HG03066 (cell line): ENCODE results near the gene PRTN3.
"Not testable (repeated sequence)": the region's sequence is repeated elsewhere in the genome, so short reads cannot be mapped to it uniquely, and the experiment has no call there.

Experiments
- ATAC-seq: cut with Tn5 transposase; IDR thresholded peaks from one replicate; pipeline ENCODE4 v1.9.1; 2021; ENCODE audit warnings: low read depth; ENCODE audit not compliant: unreplicated experiment

The PRTN3 gene

DNA sequence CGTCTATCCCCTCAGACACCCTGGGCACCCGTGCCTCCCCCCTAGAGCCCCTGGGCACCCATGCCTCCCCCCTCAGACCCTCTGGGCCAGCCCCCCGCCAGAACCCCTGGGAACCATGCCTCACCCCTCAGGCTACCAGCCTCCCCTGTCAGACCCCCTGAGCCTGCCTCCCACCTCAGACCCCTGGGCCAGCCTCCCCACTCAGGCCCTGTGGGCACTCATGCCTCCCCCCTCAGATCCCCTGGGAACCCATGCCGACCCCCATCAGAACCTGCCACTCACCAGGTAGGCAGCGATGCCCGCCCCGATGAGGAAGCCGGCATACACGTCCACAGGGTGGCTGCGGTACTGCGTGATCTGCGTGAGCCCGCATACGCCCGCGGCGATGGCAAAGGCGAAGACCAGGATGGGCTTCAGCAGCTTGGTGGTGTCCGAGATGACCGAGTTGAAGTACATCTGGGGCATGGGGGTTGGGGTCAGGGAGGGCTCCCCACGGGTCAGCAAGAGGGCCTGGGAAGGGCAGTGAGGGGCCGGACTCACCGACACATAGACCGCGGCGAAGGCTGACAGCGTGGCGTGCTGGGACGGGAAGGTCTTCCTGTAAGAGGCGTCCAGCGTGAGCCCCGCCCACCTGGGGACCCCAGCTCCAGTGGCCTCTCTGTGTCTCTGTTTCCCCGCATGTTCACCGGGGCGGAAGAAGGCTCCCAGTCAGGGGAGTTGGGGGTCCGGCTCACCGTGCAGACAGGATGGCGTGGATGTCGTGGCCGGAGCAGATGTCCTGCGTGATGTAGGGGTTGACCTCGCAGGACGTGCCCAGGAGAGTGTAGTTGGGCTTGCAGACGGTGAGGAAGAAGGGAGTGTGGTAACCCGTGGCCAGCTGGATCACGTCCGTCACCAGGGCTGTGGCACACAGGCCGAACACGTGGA is 26.4 kb upstream of the PRTN3 start:
- no peak for ATAC-seq

DNA sequence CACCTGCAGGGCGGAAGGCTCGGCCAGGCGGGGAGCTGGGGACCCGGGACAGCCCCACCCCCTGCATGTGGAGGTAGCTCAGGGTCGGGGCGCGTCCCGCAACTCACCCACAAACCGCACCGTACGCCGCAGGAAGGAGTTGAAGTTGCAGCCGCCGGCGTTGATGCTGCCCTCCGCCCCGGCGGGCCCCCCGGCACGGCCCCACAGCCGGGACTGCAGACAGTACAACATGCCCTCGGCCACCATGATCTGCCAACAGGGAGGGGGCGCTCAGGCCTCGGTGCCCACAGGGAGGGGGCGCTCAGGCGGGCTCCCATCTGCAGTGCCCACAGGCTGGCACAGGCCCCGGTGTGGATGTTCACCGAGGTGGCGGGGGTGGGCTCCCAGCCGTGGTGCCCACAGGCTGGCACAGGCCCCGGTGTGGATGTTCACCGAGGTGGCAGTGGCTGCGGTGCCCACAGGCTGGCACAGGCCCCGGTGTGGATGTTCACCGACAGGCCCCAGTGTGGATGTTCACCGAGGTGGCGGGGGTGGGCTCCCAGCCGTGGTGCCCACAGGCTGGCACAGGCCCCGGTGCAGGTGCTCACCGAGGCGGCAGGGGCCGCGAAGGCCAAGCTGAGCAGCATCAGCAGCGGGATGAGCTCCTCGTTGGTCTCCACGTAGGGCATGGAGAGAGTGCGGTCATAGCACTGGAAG is 25.6 kb upstream of the PRTN3 start:
- no peak for ATAC-seq

- no peak for ATAC-seq
These were observed 24.9 kb upstream of the PRTN3 start for GRCh38 chr19:815775-816499.

DNA sequence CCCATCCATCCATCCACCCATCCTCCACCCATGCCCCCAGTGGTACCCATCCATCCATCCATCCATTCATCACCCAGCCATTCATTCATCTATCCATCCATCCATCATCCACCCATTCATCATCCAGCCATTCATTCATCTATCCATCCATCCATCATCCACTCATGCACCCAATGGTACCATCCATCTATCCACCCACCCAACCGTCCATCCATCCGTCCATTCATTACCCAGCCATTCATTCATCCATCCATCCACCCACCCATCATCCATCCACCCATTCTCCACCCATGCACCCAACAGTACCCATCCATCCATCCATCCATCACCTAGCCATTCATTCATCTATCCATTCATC is 24.3 kb upstream of the PRTN3 start:
- ATAC-seq, result no peak

DNA sequence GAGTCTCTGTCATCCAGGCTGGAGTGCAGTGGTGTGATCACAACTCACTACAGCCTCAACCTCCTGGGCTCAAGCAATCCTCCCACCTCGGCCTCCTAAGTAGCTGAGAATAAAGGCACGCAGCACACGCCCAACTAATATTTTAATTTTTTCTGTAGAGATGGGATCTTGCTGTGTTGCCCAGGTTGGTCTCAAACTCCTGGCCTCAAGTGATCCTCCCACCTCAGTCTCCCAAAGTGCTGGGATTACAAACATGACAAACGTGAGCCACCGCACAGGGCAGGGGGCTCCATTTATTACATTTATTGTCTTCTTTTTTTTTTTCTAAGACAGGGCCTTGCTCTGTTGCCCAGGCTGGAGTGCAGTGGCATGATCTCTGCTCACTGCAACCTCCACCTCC is 20.6 kb upstream of the PRTN3 start:
- ATAC-seq, result not testable (repeated sequence)

DNA sequence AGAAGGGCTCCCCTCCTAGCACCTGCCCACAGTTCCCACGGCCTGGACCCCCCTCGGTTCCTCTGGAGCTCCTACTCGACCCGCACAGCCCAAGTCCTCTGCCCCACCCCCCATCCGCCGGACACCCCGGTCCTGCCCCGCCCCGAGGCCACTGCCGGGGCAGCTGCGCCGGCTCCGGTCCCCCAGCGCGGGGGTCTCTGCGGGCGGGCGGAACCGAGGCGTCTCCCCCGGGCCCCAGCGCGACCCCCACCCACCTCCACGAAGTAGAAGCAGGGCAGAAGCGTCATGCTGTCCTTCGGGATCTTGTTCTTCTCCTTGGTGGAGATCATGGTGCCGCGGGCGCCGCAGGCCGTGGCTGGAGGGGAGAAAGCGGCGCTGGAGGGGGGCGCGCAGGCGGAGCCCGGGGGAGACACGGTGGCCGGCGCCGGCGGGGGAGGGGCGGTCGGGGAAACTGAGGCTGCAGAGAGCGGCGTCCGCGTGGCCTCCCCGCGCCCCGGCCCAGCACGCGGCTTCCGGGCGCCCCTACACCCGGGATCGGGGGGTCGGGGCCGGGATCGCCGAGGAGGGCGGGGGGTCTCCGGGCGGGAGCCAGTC is 19.5 kb upstream of the PRTN3 start:
- ATAC-seq, result no peak

- ATAC-seq, result no peak
These were observed 18.8 kb upstream of the PRTN3 start, which contains the start of gene PLPPR3 for GRCh38 chr19:821825-822503. Gene PLPPR3, minus strand, starts transcription at chr19:821955. Its CDS starts 396 bp downstream, at chr19:821559.

- no peak for ATAC-seq
These were observed 17.2 kb upstream of the PRTN3 start for GRCh38 chr19:823565-824121.

DNA sequence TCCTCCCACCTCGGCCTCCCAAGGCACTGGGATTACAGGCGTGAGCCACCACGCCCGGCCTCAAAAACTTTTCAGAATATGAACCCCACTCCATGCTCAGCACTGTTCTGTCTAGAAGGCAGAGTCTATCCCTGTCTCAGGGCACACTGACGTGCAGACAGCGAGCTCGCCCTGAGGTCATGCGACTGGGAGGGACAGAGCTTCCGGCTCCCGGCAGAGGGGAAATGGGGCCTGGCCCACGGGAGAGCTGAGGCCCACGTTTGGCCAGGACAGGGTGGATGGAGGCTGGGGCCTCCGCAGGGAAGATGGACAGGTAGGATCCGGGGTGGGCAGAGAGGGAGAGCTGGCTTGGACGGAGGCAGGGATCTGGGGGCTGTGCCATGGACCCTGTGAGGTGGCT is 15.9 kb upstream of the PRTN3 start:
- no peak for ATAC-seq

- ATAC-seq, result no peak
These were observed 14.7 kb upstream of the PRTN3 start for GRCh38 chr19:825897-826644.

- no peak for ATAC-seq
These were observed 13.5 kb upstream of the PRTN3 start for GRCh38 chr19:827314-827709.

- ATAC-seq, result no peak
These were observed 13.0 kb upstream of the PRTN3 start, which contains the start of gene AZU1 for GRCh38 chr19:827710-828321. Gene AZU1, plus strand, starts transcription at chr19:827837. Its CDS starts 10 bp downstream, at chr19:827847.

GRCh38 chr19:829129-829758 is 11.6 kb upstream of the PRTN3 start:
- ATAC-seq, result no peak

- ATAC-seq, result no peak
These were observed 9.1 kb upstream of the PRTN3 start for GRCh38 chr19:831407-832369.

DNA sequence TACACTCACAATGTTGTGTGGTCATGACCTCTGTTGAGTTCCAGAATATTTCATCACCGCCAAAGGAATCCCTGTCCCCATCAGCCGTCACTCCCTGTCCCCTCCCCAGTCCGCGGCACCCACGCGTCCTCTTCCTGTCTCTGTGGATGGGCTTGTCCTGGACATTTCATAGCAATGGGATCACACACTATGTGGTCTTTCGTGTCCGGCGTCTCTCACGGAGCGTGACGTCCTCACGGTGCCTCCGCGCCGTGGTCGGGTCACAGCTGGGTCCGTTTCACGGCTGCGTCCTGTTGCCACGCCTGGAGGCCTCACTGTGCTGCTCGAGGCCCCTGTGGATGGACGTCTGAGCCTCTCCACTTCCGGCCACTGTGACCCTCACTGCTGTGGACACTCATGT is 6.6 kb upstream of the PRTN3 start:
- ATAC-seq, result no peak

GRCh38 chr19:835210-835810 is 5.5 kb upstream of the PRTN3 start:
- ATAC-seq, result no peak

- not testable (repeated sequence) for ATAC-seq
These were observed 2.0 kb downstream of the PRTN3 start for GRCh38 chr19:842802-843179.
